ENCODE measurements around the gene KASH5. TPM values are rescaled to one million over a fixed set of nuclear protein-coding genes. Genes with fewer than 3 reads are reported as not detected.

KASH5 gene
- total RNA-seq, 1 experiment from 2014 or later = 0.42 TPM

- TF ChIP-seq FOXP1 (CRISPR knock-in tag; IDR thresholded peaks at IDR 0.05; ENCODE audit: borderline replicate concordance) (no peak), EMX1 (CRISPR knock-in tag; IDR thresholded peaks at IDR 0.05) (no peak), GABPB1 (CRISPR knock-in tag; IDR thresholded peaks at IDR 0.05) (no peak), USF1 (CRISPR knock-in tag; IDR thresholded peaks at IDR 0.05) (no peak), FOXK1 (CRISPR knock-in tag; IDR thresholded peaks at IDR 0.05) (no peak), OVOL2 (CRISPR knock-in tag; IDR thresholded peaks at IDR 0.05; ENCODE audit: borderline replicate concordance) (no peak)
- TF ChIP-seq, protein P1, sequence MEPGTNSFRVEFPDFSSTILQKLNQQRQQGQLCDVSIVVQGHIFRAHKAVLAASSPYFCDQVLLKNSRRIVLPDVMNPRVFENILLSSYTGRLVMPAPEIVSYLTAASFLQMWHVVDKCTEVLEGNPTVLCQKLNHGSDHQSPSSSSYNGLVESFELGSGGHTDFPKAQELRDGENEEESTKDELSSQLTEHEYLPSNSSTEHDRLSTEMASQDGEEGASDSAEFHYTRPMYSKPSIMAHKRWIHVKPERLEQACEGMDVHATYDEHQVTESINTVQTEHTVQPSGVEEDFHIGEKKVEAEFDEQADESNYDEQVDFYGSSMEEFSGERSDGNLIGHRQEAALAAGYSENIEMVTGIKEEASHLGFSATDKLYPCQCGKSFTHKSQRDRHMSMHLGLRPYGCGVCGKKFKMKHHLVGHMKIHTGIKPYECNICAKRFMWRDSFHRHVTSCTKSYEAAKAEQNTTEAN (CRISPR knock-in tag; IDR thresholded peaks at IDR 0.05) = no peak
Observed at GRCh38 chr19:49380391-49380790, 7.7 kb upstream of the KASH5 start (continued).

- Mint-ChIP-seq H3K27ac (no peak overlapping the region), H3K27me3 (ENCODE audit: low read depth) (peaks cover 14% of the 10 kb centered on the region), H3K4me3 (no peak overlapping the region), H3K9me3 (peaks cover 18% of the 10 kb centered on the region), H3K36me3 (peaks cover 2% of the 10 kb centered on the region; the same call in 1 of the 2 replicates), H3K4me1 (no peaks in the 10 kb centered on the region; the same call in 1 of the 2 replicates)
- ChIA-PET CTCF (interaction anchor here (1.4 kb wide), 1 partner anchor 93 kb away, joined by 4 read pairs; no protein-coding TSS in a partner anchor), POLR2A (no interaction called here)
- DNase-seq (ENCODE audit: low spot score) = no peak
- TF ChIP-seq ZNF396 (CRISPR knock-in tag; IDR thresholded peaks at IDR 0.05; ENCODE audit: borderline replicate concordance) = no peak
- TF ChIP-seq FOXJ3 (CRISPR knock-in tag; IDR thresholded peaks at IDR 0.05; ENCODE audit: borderline replicate concordance) = no peak
- no peak for TF ChIP-seq PRDM15 (CRISPR knock-in tag; IDR thresholded peaks at IDR 0.05)
- TF ChIP-seq KAT7 (CRISPR knock-in tag; IDR thresholded peaks at IDR 0.05; ENCODE audit: borderline replicate concordance) = no peak
- no peak for TF ChIP-seq ZNF263 (CRISPR knock-in tag; IDR thresholded peaks at IDR 0.05; ENCODE audit: low read depth)
- no peak for TF ChIP-seq NR1H2 (CRISPR knock-in tag; IDR thresholded peaks at IDR 0.05)
- TF ChIP-seq EMX1 (CRISPR knock-in tag; IDR thresholded peaks at IDR 0.05) = no peak
- TF ChIP-seq ZMAT4 (CRISPR knock-in tag; IDR thresholded peaks at IDR 0.05) = no peak
- TF ChIP-seq CTCF (IDR thresholded peaks at IDR 0.05) = no peak
- TF ChIP-seq ESRRA (CRISPR knock-in tag; IDR thresholded peaks at IDR 0.05; ENCODE audit: borderline replicate concordance) = no peak
- no peak for TF ChIP-seq ZNF232 (CRISPR knock-in tag; IDR thresholded peaks at IDR 0.05)
- ATAC-seq = no peak
Observed at GRCh38 chr19:49382639-49383038, 5.4 kb upstream of the KASH5 start.
